ENCODE data around the gene CARNS1.

- TF ChIP-seq, protein P1, sequence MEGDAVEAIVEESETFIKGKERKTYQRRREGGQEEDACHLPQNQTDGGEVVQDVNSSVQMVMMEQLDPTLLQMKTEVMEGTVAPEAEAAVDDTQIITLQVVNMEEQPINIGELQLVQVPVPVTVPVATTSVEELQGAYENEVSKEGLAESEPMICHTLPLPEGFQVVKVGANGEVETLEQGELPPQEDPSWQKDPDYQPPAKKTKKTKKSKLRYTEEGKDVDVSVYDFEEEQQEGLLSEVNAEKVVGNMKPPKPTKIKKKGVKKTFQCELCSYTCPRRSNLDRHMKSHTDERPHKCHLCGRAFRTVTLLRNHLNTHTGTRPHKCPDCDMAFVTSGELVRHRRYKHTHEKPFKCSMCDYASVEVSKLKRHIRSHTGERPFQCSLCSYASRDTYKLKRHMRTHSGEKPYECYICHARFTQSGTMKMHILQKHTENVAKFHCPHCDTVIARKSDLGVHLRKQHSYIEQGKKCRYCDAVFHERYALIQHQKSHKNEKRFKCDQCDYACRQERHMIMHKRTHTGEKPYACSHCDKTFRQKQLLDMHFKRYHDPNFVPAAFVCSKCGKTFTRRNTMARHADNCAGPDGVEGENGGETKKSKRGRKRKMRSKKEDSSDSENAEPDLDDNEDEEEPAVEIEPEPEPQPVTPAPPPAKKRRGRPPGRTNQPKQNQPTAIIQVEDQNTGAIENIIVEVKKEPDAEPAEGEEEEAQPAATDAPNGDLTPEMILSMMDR (IDR thresholded peaks at IDR 0.05) = no peak
- TF ChIP-seq EP300 (IDR thresholded peaks at IDR 0.05) (no peak), POLR2A (IDR thresholded peaks at IDR 0.05) (no peak), POLR2AphosphoS5 (IDR thresholded peaks at IDR 0.05) (no peak)
These were observed 7.4 kb downstream of the CARNS1 start for GRCh38 chr11:67422891-67423290.

Measured in upper lobe of left lung (tissue), 4 donors.